Trophoblast cell (in vitro differentiated cells and primary cell): Measurements from ENCODE around the gene SLC9A4.

Experiments used
- DNase-seq, 2 donors: peaks; one replicate each; pipeline ENCODE4 v3.0.0-alpha.2; 2016
- H2AFZ ChIP-seq: 2 replicates; pipeline ENCODE4 v1.6.1; 2013; ENCODE audit warnings: low read length, moderate library complexity, mild to moderate bottlenecking; ENCODE audit not compliant: insufficient read depth, poor library complexity
- H2AK5ac ChIP-seq: 2 replicates; pipeline ENCODE4 v1.6.1; 2013; ENCODE audit warnings: mild to moderate bottlenecking, low read length
- H2BK120ac ChIP-seq: 2 replicates; pipeline ENCODE4 v1.6.1; 2013; ENCODE audit warnings: low read length, mild to moderate bottlenecking, moderate library complexity; ENCODE audit not compliant: insufficient read depth, poor library complexity
- H2BK12ac ChIP-seq: 2 replicates; pipeline ENCODE4 v1.6.1; 2013; ENCODE audit warnings: mild to moderate bottlenecking, low read length, moderate library complexity
- H2BK5ac ChIP-seq: 2 replicates; pipeline ENCODE4 v1.6.1; 2013; ENCODE audit warnings: low read length, low read depth, moderate library complexity, mild to moderate bottlenecking; ENCODE audit not compliant: poor library complexity
- H3K14ac ChIP-seq: 2 replicates; pipeline ENCODE4 v1.6.1; 2013; ENCODE audit warnings: mild to moderate bottlenecking, low read length
- H3K18ac ChIP-seq: 2 replicates; pipeline ENCODE4 v1.6.1; 2013; ENCODE audit warnings: mild to moderate bottlenecking, low read length
- H3K23ac ChIP-seq: 2 replicates; pipeline ENCODE4 v1.6.1; 2013; ENCODE audit warnings: low read length
- H3K27ac ChIP-seq: 2 replicates; pipeline ENCODE4 v1.5.1; 2013; ENCODE audit warnings: low read depth, mild to moderate bottlenecking, inconsistent platforms, low read length, moderate library complexity
- H3K27me3 ChIP-seq: 2 replicates; pipeline ENCODE4 v1.6.1; 2013; ENCODE audit warnings: inconsistent platforms, mild to moderate bottlenecking, low read length, moderate library complexity; ENCODE audit not compliant: insufficient read depth
- H3K36me3 ChIP-seq, 2 experiments: 1 replicate in 1 of 2; 2 replicates in 1 of 2; pipeline ENCODE4 v1.6.1; 2013; ENCODE audit warnings: low read length in 2 of 2, mild to moderate bottlenecking in 2 of 2, moderate library complexity in 1 of 2; ENCODE audit not compliant: insufficient read depth in 2 of 2, control insufficient read depth in 1 of 2
- H3K4ac ChIP-seq: 2 replicates; pipeline ENCODE4 v1.6.1; 2013; ENCODE audit warnings: low read depth, mild to moderate bottlenecking, low read length, moderate library complexity
- H3K4me1 ChIP-seq, 2 experiments: 1 replicate in 1 of 2; 2 replicates in 1 of 2; pipeline ENCODE4 v1.6.1; 2013; ENCODE audit warnings: low read length in 2 of 2, mild to moderate bottlenecking in 2 of 2, moderate library complexity in 1 of 2; ENCODE audit not compliant: insufficient read depth in 2 of 2, control insufficient read depth in 1 of 2
- H3K4me2 ChIP-seq: 2 replicates; pipeline ENCODE4 v1.6.1; 2013; ENCODE audit warnings: inconsistent platforms, mild to moderate bottlenecking, low read length, moderate library complexity
- H3K4me3 ChIP-seq: 2 replicates; pipeline ENCODE4 v1.5.1; 2013; ENCODE audit warnings: mild to moderate bottlenecking, low read depth, low read length, inconsistent platforms
- H3K79me1 ChIP-seq: one replicate; pipeline ENCODE4 v1.6.1; 2013; ENCODE audit warnings: low read length
- H3K79me2 ChIP-seq: 2 replicates; pipeline ENCODE4 v1.6.1; 2013; ENCODE audit warnings: low read length, mild to moderate bottlenecking; ENCODE audit not compliant: control insufficient read depth, insufficient read depth, poor library complexity
- H3K9ac ChIP-seq: 2 replicates; pipeline ENCODE4 v1.6.1; 2013; ENCODE audit warnings: mild to moderate bottlenecking, low read length
- H3K9me3 ChIP-seq: 2 replicates; pipeline ENCODE4 v1.6.1; 2013; ENCODE audit warnings: low read depth, mild to moderate bottlenecking, control low read depth, inconsistent platforms, low read length; ENCODE audit not compliant: insufficient read depth
- H4K12ac ChIP-seq: 2 replicates; pipeline ENCODE4 v1.6.1; 2013; ENCODE audit warnings: low read depth, mild to moderate bottlenecking, low read length, moderate library complexity
- H4K8ac ChIP-seq: 2 replicates; pipeline ENCODE4 v1.6.1; 2013; ENCODE audit warnings: low read depth, mild to moderate bottlenecking, low read length, moderate library complexity
- H4K91ac ChIP-seq: one replicate; pipeline ENCODE4 v1.6.1; 2013; ENCODE audit warnings: low read depth, mild to moderate bottlenecking, low read length, moderate library complexity
- WGBS: extraction: QIAGEN DNeasy Blood & Tissue Kit; methylation state at CpG from one replicate; pipeline ENCODE4 v1.1.7; 2013; ENCODE audit warnings: missing lambda C conversion rate; ENCODE audit not compliant: insufficient read length, insufficient coverage; ENCODE audit errors: extremely low coverage; 5-methylcytosine and 5-hydroxymethylcytosine counted together

The SLC9A4 gene

DNA sequence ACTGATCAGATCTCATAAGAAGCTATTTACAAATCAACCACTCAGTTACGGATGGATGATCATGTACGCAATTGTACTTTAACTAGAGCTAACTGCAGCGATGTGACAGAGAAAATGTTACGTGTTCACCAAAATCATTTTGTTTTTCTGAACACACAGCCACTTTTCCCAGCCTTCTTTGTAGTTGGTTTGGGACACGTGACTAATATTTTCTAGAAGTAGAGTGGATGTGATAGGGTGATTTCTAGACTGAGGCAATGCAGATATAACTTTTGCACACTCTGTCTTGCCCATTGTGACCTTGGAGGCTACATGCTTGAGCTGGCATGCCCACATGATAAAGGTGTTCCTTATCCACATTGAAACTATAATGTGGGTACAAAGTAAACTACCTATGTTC, 9.9 kb upstream of the SLC9A4 start:
- Histone ChIP-seq H4K8ac (no peak overlapping the region), H3K4me3 (no peak overlapping the region), H3K4me1 (no peaks in the 10 kb centered on the region), H3K79me2 (no peaks in the 10 kb centered on the region), H3K27ac (no peak overlapping the region), H4K12ac (no peak overlapping the region), H3K23ac (no peak overlapping the region), H2AK5ac (no peak overlapping the region), H3K18ac (no peak overlapping the region), H3K4me2 (no peak overlapping the region), H2BK5ac (no peak overlapping the region), H3K14ac (no peak overlapping the region), H4K91ac (no peak overlapping the region), H2BK120ac (no peak overlapping the region), H3K27me3 (no peaks in the 10 kb centered on the region), H3K79me1 (no peaks in the 10 kb centered on the region), H3K36me3 (no peaks in the 10 kb centered on the region), H3K9me3 (no peaks in the 10 kb centered on the region), H3K4ac (no peak overlapping the region), H3K9ac (no peak overlapping the region), H2AFZ (no peak overlapping the region), H2BK12ac (no peak overlapping the region)
- no peak for DNase-seq
- WGBS = no CpG with 5 or more reads among the region's 5 CpGs

DNA sequence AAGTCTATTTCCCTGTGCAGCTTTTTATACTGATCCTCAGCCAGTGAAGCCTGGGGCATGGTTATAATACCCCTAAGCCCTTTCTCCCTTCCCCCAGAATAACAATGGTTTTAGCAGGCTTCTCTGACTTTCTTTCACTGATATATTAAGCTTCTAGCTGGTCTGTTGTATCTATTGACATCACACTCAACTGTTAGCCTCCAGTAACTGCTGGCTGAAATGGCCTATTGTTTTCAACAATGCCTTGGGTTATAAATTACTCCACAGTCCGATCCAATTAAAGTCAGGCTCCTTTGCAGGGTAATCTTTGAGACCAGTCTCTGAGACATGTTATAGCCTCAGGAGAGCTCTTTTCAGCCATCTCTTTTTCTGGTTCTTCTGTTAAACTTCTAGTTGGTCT, 2.9 kb upstream of the SLC9A4 start:
- WGBS = no CpG with 5 or more reads among the region's 1 CpG
- H3K4ac ChIP-seq = no peak overlapping the region
- no peak overlapping the region for H2AK5ac ChIP-seq
- H3K79me1 ChIP-seq = no peaks in the 10 kb centered on the region
- H3K4me3 ChIP-seq = no peak overlapping the region
- no peaks in the 10 kb centered on the region for H3K27me3 ChIP-seq
- H4K91ac ChIP-seq = no peak overlapping the region
- H3K9me3 ChIP-seq = no peaks in the 10 kb centered on the region
- no peaks in the 10 kb centered on the region for H3K79me2 ChIP-seq
- H2AFZ ChIP-seq = no peak overlapping the region
- H3K9ac ChIP-seq = no peak overlapping the region
- no peak overlapping the region for H3K23ac ChIP-seq
- no peaks in the 10 kb centered on the region for H3K4me1 ChIP-seq
- no peak overlapping the region for H2BK5ac ChIP-seq
- H3K4me2 ChIP-seq = no peak overlapping the region
- DNase-seq = no peak
- no peak overlapping the region for H2BK120ac ChIP-seq
- H3K36me3 ChIP-seq = no peaks in the 10 kb centered on the region
- H4K8ac ChIP-seq = no peak overlapping the region
- no peak overlapping the region for H2BK12ac ChIP-seq
- no peak overlapping the region for H3K18ac ChIP-seq
- H3K14ac ChIP-seq = no peak overlapping the region
- no peak overlapping the region for H4K12ac ChIP-seq
- H3K27ac ChIP-seq = no peak overlapping the region

DNA sequence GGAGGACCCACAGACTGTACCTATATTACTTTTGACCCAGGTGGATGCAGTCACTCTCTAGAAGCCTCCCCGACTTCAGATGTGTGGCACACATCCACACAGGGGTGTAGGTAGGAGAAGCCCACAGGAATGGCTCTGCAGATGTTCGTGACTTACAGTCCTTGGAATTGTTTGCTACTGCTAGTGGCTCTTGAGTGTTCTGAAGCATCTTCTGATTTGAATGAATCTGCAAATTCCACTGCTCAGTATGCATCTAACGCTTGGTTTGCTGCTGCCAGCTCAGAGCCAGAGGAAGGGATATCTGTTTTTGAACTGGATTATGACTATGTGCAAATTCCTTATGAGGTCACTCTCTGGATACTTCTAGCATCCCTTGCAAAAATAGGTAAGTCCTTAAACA, 605 bp downstream of the SLC9A4 start:
- Histone ChIP-seq H3K4ac (no peak overlapping the region), H4K91ac (no peak overlapping the region), H3K79me1 (no peaks in the 10 kb centered on the region), H3K4me1 (no peaks in the 10 kb centered on the region), H4K12ac (no peak overlapping the region), H3K36me3 (no peaks in the 10 kb centered on the region), H3K18ac (no peak overlapping the region), H3K4me3 (no peak overlapping the region), H3K79me2 (no peaks in the 10 kb centered on the region), H2BK120ac (no peak overlapping the region), H2BK12ac (no peak overlapping the region), H2AFZ (no peak overlapping the region), H2AK5ac (no peak overlapping the region), H4K8ac (no peak overlapping the region), H3K4me2 (no peak overlapping the region), H2BK5ac (no peak overlapping the region), H3K9me3 (no peaks in the 10 kb centered on the region), H3K9ac (no peak overlapping the region), H3K27ac (no peak overlapping the region), H3K27me3 (no peaks in the 10 kb centered on the region), H3K14ac (no peak overlapping the region), H3K23ac (no peak overlapping the region)
- no CpG with 5 or more reads among the region's 3 CpGs for WGBS
- no peak for DNase-seq

DNA sequence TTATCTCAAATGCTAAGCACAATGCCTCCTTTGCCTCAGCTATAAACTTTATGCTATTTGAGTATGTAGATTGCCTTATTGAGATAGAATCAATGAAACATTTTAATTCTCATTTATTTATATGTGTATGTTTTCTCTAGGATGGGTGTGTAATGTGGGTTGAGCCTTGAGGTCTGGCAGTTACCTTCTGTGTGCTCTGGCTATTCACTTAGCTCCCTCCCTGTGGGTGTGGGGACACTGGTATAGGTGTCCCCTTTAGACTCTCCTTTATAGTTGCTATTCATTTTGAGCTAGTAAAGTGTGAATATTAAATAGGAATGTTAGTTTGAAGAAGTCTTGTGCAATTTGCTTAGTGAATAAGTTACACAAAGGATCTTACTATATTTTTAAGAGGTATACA, 1.8 kb downstream of the SLC9A4 start:
- Histone ChIP-seq H3K14ac (no peak overlapping the region), H3K27ac (no peak overlapping the region), H4K91ac (no peak overlapping the region), H3K27me3 (no peaks in the 10 kb centered on the region), H3K9me3 (no peaks in the 10 kb centered on the region), H2BK120ac (no peak overlapping the region), H3K9ac (no peak overlapping the region), H3K4ac (no peak overlapping the region), H2BK12ac (no peak overlapping the region), H4K12ac (no peak overlapping the region), H3K4me1 (no peaks in the 10 kb centered on the region), H2AFZ (no peak overlapping the region), H3K4me3 (no peak overlapping the region), H3K79me2 (no peaks in the 10 kb centered on the region), H2BK5ac (no peak overlapping the region), H4K8ac (no peak overlapping the region), H3K36me3 (no peaks in the 10 kb centered on the region), H3K4me2 (no peak overlapping the region), H3K18ac (no peak overlapping the region), H3K79me1 (no peaks in the 10 kb centered on the region), H2AK5ac (no peak overlapping the region), H3K23ac (no peak overlapping the region)
- no peak for DNase-seq
